ENCODE data around the gene TMEM205.
A peak's percentile ranks its signal among the peaks of the same experiment; 100 is the strongest.

The TMEM205 gene

DNA sequence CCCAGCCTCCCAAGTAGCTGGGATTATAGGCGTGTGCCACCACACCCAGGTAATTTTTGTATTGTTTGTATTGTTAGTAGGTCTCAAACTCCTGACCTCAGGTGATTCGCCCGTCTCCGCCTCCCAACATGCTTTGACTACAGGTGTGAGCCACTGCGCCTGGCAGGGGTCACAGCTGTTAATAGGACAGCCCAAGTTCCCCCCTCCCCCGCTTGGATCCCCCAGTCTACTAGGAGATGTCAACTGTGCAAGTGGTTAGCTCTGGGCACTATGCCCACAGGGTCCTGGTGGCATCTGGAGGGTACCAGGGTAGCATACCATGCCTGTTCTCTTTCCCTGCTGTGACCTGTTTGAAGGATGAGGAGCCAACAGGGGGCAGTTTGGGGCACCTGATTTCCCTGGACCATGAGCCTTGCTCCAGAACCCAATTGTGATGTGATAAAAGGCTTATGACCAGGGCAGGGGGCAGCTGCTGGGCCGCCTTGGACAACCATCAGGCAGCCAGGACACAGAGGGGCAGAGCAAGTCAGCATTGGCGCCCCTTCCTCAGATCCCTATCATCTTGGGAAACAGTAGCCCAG is 50.3 kb downstream of the TMEM205 start, which contains the start of gene TSPAN16:
TSS of gene TSPAN16 (plus strand) at position 496 of the 581 bp plus-strand sequence. CDS start 138 bp downstream, outside the sequence.
- no peak for DNase-seq

DNA sequence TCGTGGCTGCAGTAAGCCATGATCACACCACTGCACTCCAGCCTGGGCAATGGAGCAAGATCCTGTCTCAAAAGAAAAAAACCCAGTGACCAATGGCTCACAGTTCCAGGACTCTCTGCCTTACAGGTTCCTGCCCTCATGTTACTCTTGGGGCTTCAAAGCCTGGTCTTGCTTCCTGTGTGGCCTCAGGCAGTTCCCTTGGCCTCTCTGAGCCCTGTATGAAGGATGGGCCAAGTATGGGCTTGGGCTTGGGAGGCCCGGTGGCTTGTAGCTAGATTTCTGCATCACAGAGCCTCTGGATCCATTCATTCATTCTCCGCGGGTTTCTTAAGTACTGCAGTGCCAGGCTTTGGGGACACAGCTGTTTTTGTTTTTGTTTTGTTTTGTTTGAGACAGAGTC is 50.9 kb downstream of the TMEM205 start:
- DNase-seq: no peak

DNA sequence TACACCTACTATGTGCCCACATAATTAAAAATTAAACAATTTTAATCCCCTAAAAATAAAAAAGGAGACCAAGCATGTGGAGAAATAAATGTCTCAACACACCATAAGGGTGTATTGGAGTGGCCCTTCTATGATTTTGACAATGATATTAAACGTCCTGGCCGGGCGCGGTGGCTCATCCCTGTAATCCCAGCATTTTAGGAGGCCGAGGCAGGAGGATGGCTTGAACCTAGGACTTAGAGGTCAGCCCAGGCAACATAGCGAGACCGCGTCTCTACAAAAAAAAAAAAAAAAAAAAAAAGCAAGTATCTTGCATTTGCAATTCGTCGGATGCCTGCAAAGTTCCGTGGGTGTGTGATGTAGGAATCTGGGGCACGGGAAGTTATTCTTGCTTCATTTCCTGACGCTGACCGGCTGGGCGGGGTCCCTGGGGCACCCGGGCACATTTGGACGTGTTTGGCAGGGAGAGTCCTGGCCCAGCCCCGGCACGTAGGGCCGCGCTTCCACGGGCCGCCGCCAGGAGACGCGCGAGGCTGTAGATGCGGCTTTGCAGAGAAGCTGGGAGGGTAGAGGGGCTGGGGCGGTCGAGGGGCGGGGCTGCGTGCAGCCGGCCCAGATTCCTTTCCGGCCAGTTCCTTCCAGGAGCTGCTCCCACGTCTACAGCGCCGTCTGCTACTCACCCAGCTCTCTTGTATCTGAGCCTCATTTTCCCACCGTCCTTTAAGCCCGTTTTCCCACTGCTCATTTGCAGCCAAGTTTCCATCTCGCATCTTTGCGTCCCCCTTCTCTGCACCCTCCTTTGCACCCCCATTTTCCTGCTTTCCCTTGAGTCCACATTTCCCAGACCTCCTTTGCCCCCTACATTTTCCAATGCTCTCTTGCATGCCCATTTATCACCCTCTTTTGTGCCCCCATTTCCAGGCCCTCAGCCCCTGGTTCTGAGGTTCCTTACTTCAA is 52.4 kb downstream of the TMEM205 start:
- peak; percentile 83 for DNase-seq
